GM12891 (cell line): ENCODE data around the gene ABCA1.

Experiments
- DNase-seq: peaks from one replicate; pipeline ENCODE4 v3.0.0; 2011; ENCODE audit warnings: low spot score; ENCODE audit not compliant: insufficient read length
- FAIRE-seq: peaks from 2 replicates; lab custom pipeline; 2011; peaks lifted over from hg19 to GRCh38; lab: Jason Lieb, UNC
- PAX5 ChIP-seq: IDR thresholded peaks from 2 replicates; pipeline ENCODE4 v1.6.1; 2011; ENCODE audit warnings: low read length, moderate library complexity, mild to moderate bottlenecking; ENCODE audit not compliant: insufficient read depth, severe bottlenecking
- POLR2A ChIP-seq: IDR thresholded peaks from 2 replicates; pipeline ENCODE4 v1.6.1; 2011; ENCODE audit warnings: low read depth, low read length, control low read depth
- POLR2AphosphoS5 ChIP-seq: IDR thresholded peaks from 2 replicates; pipeline ENCODE4 v1.6.1; 2011; ENCODE audit warnings: low read depth, low read length, control low read depth
- POU2F2 ChIP-seq: IDR thresholded peaks from 2 replicates; pipeline ENCODE4 v1.6.1; 2011; ENCODE audit warnings: low read depth, mild to moderate bottlenecking, control low read depth, low read length, moderate library complexity
- SPI1 ChIP-seq: IDR thresholded peaks from 2 replicates; pipeline ENCODE4 v1.6.1; 2011; ENCODE audit warnings: low read depth, low read length, control low read depth
- TAF1 ChIP-seq: IDR thresholded peaks from 2 replicates; pipeline ENCODE4 v1.6.1; 2011; ENCODE audit warnings: low read depth, low read length, control low read depth

The ABCA1 gene

DNA sequence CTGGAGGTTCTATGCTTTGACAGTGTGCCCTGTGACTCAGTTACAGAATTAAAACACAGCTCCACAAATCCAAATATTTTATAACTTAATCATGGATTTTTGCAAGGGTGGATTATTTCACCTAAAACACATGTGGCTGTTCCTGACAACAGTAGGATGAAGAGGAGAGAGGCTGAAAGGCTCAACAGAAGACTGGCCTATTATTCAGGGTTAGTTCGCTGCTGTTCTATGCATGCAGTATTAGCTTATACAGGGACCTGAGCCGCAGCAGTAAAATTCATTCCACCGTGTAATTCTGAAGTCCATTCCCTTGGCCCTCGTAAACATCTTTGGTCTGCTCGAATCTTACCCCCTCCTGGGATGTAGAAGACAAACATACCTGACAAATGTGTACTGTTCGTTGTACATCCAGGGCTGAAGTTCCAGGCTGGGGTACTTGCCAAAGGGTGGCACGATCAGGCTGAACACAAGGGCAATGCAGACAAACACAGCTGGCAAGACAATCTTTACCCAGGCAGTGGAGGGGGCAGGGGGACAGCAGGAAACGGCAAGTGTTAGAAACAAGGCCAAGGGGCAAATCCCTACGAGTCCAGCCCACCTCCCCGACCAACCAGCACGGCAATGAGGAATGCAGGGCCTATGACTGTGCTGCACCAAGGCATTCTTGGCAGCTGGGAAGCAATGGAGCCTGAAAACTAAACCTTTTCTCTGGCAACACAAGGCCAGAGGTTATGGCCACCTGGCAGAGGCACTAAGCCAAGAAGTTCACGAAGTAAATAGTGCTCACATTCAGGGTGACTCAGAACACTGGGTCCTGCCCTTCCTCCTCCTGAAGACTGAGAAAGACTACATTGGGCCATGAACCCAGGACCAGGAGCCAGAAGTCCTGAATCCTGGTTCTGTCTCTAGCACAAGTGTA, 117.3 kb downstream of the ABCA1 start:
- DNase-seq (no peak), FAIRE-seq (no peak)

GRCh38 chr9:104808035-104808614, 119.8 kb downstream of the ABCA1 start:
- TF ChIP-seq POU2F2 = no peak
- no peak for TF ChIP-seq SPI1
- no peak for FAIRE-seq
- no peak for DNase-seq

More for the DNA sequence above, 117.3 kb downstream of the ABCA1 start:
- TF ChIP-seq POLR2A (no peak), POLR2AphosphoS5 (no peak), SPI1 (no peak), POU2F2 (no peak), PAX5 (no peak), TAF1 (no peak)

- FAIRE-seq = no peak
- no peak for TF ChIP-seq TAF1
- TF ChIP-seq POLR2A = no peak
- TF ChIP-seq POU2F2 = no peak
- no peak for TF ChIP-seq SPI1
- no peak for TF ChIP-seq POLR2AphosphoS5
- no peak for DNase-seq
Observed at GRCh38 chr9:104805441-104805840, 122.5 kb downstream of the ABCA1 start.

DNA sequence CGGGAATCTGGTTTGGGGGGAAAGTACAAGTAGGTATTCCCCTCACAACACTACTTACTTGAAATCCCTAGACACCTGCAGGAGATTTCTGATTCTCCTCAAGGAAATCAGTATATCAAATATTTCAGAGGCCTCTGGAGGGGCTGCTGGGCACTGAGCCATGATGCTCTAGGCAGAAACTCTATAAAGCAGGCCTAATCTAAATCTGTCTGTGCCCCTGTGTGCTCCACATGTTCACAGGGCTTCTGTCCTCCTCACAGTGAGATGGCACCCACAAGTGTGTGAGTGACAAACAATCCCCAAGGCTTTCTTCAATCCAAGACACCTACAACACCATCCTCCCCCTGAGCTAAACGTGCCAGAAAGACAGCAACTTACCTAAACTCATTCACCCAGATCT, 125.0 kb downstream of the ABCA1 start:
- DNase-seq = no peak
- FAIRE-seq = no peak
- TF ChIP-seq POLR2AphosphoS5 = no peak
- TF ChIP-seq POU2F2 = no peak

DNA sequence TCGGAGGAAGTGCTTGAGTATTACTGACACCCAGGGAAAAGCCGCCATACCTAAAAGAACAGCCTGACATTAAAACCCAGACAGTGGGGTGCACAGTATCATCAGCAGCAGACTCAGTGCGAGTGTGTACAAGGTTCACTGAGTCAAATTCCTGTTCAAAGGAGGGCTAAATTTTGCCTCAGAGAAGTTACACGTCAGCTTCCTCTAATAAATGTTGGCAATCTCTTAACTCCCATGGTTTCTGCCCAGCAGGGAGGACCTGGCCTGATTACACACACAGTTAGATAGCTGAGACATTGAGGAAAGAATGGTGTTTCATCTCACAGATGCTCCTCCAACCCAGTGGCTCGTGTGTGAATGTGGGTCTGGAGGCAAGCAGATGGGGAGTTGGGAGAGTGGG, 125.8 kb downstream of the ABCA1 start:
- FAIRE-seq = no peak
- DNase-seq = no peak
- TF ChIP-seq POU2F2 (no peak), SPI1 (no peak), TAF1 (no peak), PAX5 (no peak), POLR2AphosphoS5 (no peak), POLR2A (no peak)

DNA sequence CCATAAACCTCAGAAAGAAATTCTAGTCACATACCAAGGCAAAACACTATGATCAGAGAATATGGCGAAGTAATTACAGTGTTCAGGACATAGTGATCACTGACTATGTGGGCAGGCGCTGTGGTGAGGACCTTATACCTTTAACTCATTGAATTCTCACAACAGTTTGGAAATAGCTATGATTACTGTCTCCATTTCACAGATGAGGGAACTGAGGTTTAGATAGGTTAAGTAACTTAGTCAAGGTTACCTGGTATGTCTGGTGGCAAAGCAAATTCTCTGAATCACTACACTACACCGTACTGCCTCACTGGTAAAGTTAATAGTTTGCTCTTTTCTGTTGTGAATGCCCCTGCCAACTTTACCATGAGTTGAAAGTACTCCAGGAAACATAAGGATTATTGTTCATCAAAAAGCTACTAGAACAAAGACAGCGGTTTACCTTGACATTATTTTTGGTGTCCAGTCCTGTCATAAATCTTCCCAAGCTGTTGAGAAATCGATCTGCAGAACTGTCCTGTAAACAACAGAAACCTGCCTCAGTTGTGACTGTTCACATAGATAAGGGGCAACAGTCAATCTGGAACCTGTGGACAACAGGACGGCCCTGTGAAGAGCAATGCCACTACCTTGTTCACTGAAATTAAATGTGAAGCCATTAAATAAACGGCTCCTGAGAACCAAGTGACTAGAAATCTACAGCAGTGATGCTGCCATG, 127.7 kb downstream of the ABCA1 start:
- FAIRE-seq = no peak
- DNase-seq = no peak
- TF ChIP-seq POLR2AphosphoS5 (no peak), POU2F2 (no peak), SPI1 (no peak), TAF1 (no peak), POLR2A (no peak), PAX5 (no peak)

- FAIRE-seq (no peak), DNase-seq (no peak)
- TF ChIP-seq SPI1 (no peak), POLR2AphosphoS5 (no peak), POU2F2 (no peak), POLR2A (no peak), PAX5 (no peak), TAF1 (no peak)
Observed at GRCh38 chr9:104798209-104798995, 129.6 kb downstream of the ABCA1 start.

DNA sequence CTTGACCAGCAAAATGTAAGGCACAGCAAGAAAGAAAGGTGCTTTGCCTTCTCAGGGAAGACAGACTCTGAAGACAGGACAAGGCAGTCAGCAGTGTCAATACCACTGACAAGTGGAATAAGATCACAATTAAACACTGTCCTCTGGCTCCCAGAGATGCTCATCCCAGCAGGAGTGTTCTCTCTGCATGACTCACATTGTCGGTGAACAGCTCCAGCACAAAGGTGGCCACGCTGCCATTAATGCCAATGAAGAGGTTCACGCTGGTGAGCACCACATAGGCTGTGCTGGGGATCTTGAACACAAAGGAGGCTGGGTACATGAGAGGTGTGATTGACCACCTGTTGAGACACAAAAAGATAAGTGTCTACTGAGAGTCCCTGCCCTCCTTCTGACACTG, 132.1 kb downstream of the ABCA1 start:
- FAIRE-seq (no peak), DNase-seq (no peak)
- TF ChIP-seq SPI1 (no peak), PAX5 (no peak), POLR2A (no peak), TAF1 (no peak), POU2F2 (no peak), POLR2AphosphoS5 (no peak)

- no peak for TF ChIP-seq PAX5
- TF ChIP-seq TAF1 = no peak
- TF ChIP-seq POLR2A = no peak
- TF ChIP-seq POU2F2 = no peak
- TF ChIP-seq POLR2AphosphoS5 = no peak
- TF ChIP-seq SPI1 = no peak
- FAIRE-seq (no peak), DNase-seq (no peak)
Observed at GRCh38 chr9:104795082-104795481, 132.9 kb downstream of the ABCA1 start.
